GM23248 (cell line): ENCODE results near the gene ALCAM. TPM values are rescaled to one million over a fixed set of nuclear protein-coding genes. Genes with fewer than 3 reads are reported as not detected.
A peak's percentile ranks its signal among the peaks of the same experiment; 100 is the strongest.

Experiments used
- DNase-seq: peaks from one replicate; pipeline ENCODE4 v3.0.0-alpha.2; 2015
- H2AFZ ChIP-seq: fragments of 200-600 bp; sonication (generic); 2 replicates; pipeline ENCODE4 v1.6.1; 2016; ENCODE audit warnings: antibody characterized with exemption
- H3F3A ChIP-seq: fragments of 200-600 bp; sonication (generic); 2 replicates; pipeline ENCODE4 v1.6.1; 2016; ENCODE audit warnings: mild to moderate bottlenecking, antibody characterized with exemption, mixed run types; ENCODE audit not compliant: insufficient read depth
- H3K27ac ChIP-seq: fragments of 200-600 bp; sonication (generic); 2 replicates; pipeline ENCODE4 v1.5.1; 2016; ENCODE audit warnings: mild to moderate bottlenecking
- H3K27me3 ChIP-seq: fragments of 200-600 bp; sonication (generic); replicated peaks from 2 replicates; pipeline ENCODE4 v1.6.1; 2016; ENCODE audit warnings: mild to moderate bottlenecking; ENCODE audit not compliant: insufficient read depth
- H3K36me3 ChIP-seq: fragments of 200-600 bp; sonication (generic); 2 replicates; pipeline ENCODE4 v1.6.1; 2016; ENCODE audit warnings: low read depth, mild to moderate bottlenecking
- H3K4me1 ChIP-seq: fragments of 200-600 bp; sonication (generic); 2 replicates; pipeline ENCODE4 v1.6.1; 2016; ENCODE audit warnings: mild to moderate bottlenecking; ENCODE audit not compliant: insufficient read depth
- H3K4me2 ChIP-seq: fragments of 200-600 bp; sonication (generic); one replicate; pipeline ENCODE4 v1.6.1; 2016; ENCODE audit warnings: mild to moderate bottlenecking; ENCODE audit not compliant: unreplicated experiment
- H3K4me3 ChIP-seq: fragments of 200-600 bp; sonication (generic); 2 replicates; pipeline ENCODE4 v1.5.1; 2016; ENCODE audit warnings: mild to moderate bottlenecking
- H3K79me2 ChIP-seq: fragments of 200-600 bp; sonication (generic); 2 replicates; pipeline ENCODE4 v1.6.1; 2016; ENCODE audit warnings: mild to moderate bottlenecking; ENCODE audit not compliant: insufficient read depth
- H3K9ac ChIP-seq: fragments of 200-600 bp; sonication (generic); 2 replicates; pipeline ENCODE4 v1.6.1; 2016; ENCODE audit warnings: mild to moderate bottlenecking
- H3K9me2 ChIP-seq: fragments of 200-600 bp; sonication (generic); 2 replicates; pipeline ENCODE4 v1.6.1; 2016; ENCODE audit warnings: mixed run types, mild to moderate bottlenecking, moderate library complexity; ENCODE audit not compliant: insufficient read depth
- H3K9me3 ChIP-seq: fragments of 200-600 bp; sonication (generic); one replicate; pipeline ENCODE4 v1.6.1; 2017; ENCODE audit warnings: low read depth
- H4K20me1 ChIP-seq: fragments of 200-600 bp; sonication (generic); 2 replicates; pipeline ENCODE4 v1.6.0; 2016; ENCODE audit not compliant: insufficient read depth
- EZH2 ChIP-seq: fragments of 200-600 bp; sonication (generic); IDR thresholded peaks from 2 replicates; pipeline ENCODE4 v1.6.1; 2018; ENCODE audit warnings: antibody characterized with exemption, mild to moderate bottlenecking; ENCODE audit not compliant: insufficient read depth, poor library complexity, severe bottlenecking
- EZH2phosphoT487 ChIP-seq: fragments of 200-600 bp; sonication (generic); IDR thresholded peaks from 2 replicates; pipeline ENCODE4 v1.6.1; 2018; ENCODE audit warnings: antibody characterized with exemption, moderate library complexity, mild to moderate bottlenecking, low read depth; ENCODE audit not compliant: insufficient read depth
- WGBS, 2 experiments: methylation state at CpG; one replicate each; pipeline ENCODE4 v1.1.6; 2015 to 2017; ENCODE audit warnings: low lambda C conversion rate in 2 of 2, low coverage in 1 of 2; ENCODE audit errors: missing lambda C conversion rate in 2 of 2; 5-methylcytosine and 5-hydroxymethylcytosine counted together
- in situ Hi-C: fragments of 300-500 bp; cut with MboI; formaldehyde crosslinking; loops from 2 replicates; pipeline ENCODE4 v1.15.0; 2020
- polyA plus RNA-seq: library from polyadenylated mRNA; unstranded; fragments of >200 nt; fragmentation: Nextera tagmentation; extraction: Ambion mirVana; gene quantifications from 2 replicates; pipeline ENCODE4 v1.2.1, GENCODE V29; 2016
- total RNA-seq: library from RNA; depleted of rRNA; stranded (reverse); fragments of >200 nt; shearing (Covaris generic); gene quantifications from 2 replicates; pipeline ENCODE4 v1.2.3, GENCODE V29; 2014

ALCAM gene
- total and polyA plus RNA-seq, 2 experiments from 2014 or later = 88.7 to 208 TPM

DNA sequence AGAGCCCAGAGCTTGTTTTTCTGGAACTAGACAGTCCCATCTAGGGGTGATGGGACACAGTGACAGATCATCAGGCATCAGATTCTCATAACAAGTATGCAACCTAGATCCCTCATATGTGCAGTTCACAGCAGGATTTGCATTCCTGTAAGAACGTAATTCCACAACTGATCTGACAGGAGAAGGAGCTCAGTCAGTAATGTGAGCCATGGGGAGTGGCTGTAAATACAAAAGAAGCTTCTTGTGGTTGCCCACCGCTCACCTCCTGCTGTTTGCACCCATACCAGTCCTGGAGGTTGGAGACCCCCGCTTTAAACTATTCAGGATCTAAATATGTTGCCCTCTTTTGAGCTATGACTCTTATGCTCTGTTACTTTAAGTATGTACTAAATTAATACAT lies 167.3 kb downstream of the ALCAM start:
- Histone ChIP-seq H3K4me3 (no peak overlapping the region), H3K9ac (no peak overlapping the region), H3K4me2 (no peak overlapping the region), H3K4me1 (peaks cover 20% of the 10 kb centered on the region), H3K27me3 (no peaks in the 10 kb centered on the region), H2AFZ (no peak overlapping the region), H3K9me3 (no peaks in the 10 kb centered on the region), H3K27ac (no peak overlapping the region), H4K20me1 (no peaks in the 10 kb centered on the region), H3F3A (peaks cover 19% of the 10 kb centered on the region), H3K79me2 (no peaks in the 10 kb centered on the region), H3K9me2 (no peaks in the 10 kb centered on the region), H3K36me3 (peaks cover 23% of the 10 kb centered on the region; the same call in 1 of the 2 replicates)
- TF ChIP-seq EZH2 (no peak), EZH2phosphoT487 (no peak)
- DNase-seq = no peak
- 95 to 100% methylated on average over 3 of the region's 3 CpGs for WGBS, 2 experiments
- in situ Hi-C loops = no loop called here

DNA sequence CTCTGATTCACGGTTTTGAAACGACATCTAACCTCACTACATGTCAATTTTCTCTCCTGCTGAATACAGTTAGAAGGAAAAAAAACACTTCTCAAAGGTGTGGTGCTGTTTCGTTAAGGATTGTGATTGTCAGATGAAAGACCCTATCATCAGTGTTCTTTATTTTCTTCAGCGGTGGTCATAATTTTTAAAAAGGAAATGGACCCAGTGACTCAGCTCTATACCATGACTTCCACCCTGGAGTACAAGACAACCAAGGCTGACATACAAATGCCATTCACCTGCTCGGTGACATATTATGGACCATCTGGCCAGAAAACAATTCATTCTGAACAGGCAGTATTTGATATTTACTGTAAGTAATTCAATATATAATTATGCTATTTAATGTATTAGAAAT lies 167.8 kb downstream of the ALCAM start:
- Histone ChIP-seq H3K27ac (no peak overlapping the region), H3F3A (peaks cover 19% of the 10 kb centered on the region)

GRCh38 chr3:105537371-105538080 lies 170.8 kb downstream of the ALCAM start:
- 81 to 90% methylated on average over 1 of the region's 1 CpG for WGBS, 2 experiments
- in situ Hi-C loops = no loop called here
- Histone ChIP-seq H4K20me1 (no peaks in the 10 kb centered on the region), H3K9ac (no peak overlapping the region), H3K4me3 (no peak overlapping the region), H3F3A (peaks cover 19% of the 10 kb centered on the region), H3K79me2 (no peaks in the 10 kb centered on the region), H3K9me3 (no peaks in the 10 kb centered on the region), H2AFZ (0 out of 2 replicates have a peak overlapping the region, but pooled peaks have one; percentile 17), H3K27ac (peak overlapping the region; percentile 22; the same call in 1 of the 2 replicates), H3K9me2 (no peaks in the 10 kb centered on the region), H3K4me2 (peak overlapping the region; percentile 55), H3K4me1 (peaks cover 16% of the 10 kb centered on the region), H3K27me3 (no peaks in the 10 kb centered on the region), H3K36me3 (peaks cover 45% of the 10 kb centered on the region)
- TF ChIP-seq EZH2phosphoT487 (no peak), EZH2 (no peak)
- peak; percentile 38 for DNase-seq

More for the DNA sequence above, 167.8 kb downstream of the ALCAM start:
- Histone ChIP-seq H3K4me1 (peaks cover 17% of the 10 kb centered on the region), H3K9ac (no peak overlapping the region), H3K4me2 (no peak overlapping the region), H3K79me2 (no peaks in the 10 kb centered on the region), H3K36me3 (peaks cover 23% of the 10 kb centered on the region; the same call in 1 of the 2 replicates), H3K9me3 (no peaks in the 10 kb centered on the region), H3K4me3 (no peak overlapping the region), H4K20me1 (no peaks in the 10 kb centered on the region), H3K9me2 (no peaks in the 10 kb centered on the region), H3K27me3 (no peaks in the 10 kb centered on the region), H2AFZ (no peak overlapping the region)
- no peak for DNase-seq
- in situ Hi-C loops = no loop called here
- TF ChIP-seq EZH2phosphoT487 (no peak), EZH2 (no peak)
- WGBS, 2 experiments = 94 to 97% methylated on average over 5 of the region's 5 CpGs

DNA sequence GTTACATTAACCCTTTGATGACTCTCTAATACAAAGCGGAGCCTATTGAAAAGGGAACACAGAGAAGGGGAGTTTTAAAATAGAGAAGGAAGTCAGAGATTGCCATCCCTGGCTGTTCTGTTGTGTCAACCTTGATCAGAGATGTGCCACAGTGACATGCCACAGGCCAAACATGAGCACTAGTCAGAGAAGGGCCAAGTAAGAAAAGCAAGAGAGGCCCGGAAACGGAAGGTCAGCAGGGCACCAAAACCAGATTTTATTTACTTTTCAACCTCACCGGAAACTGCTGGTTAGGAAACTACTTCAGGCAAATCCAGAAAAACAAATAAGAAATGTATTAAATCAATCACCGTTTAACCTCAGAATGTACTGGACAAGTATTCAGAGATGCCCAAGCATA lies 171.8 kb downstream of the ALCAM start:
- no peaks in the 10 kb centered on the region for H3K27me3 ChIP-seq
- no peaks in the 10 kb centered on the region for H4K20me1 ChIP-seq
- H3K4me3 ChIP-seq = no peak overlapping the region
- H3K27ac ChIP-seq = no peak overlapping the region
- no peak overlapping the region for H3K4me2 ChIP-seq
- H2AFZ ChIP-seq = no peak overlapping the region
- DNase-seq = no peak
- in situ Hi-C loops = no loop called here
- TF ChIP-seq EZH2phosphoT487 (no peak), EZH2 (no peak)
- H3K36me3 ChIP-seq = peaks cover 39% of the 10 kb centered on the region
- no peak overlapping the region for H3K9ac ChIP-seq
- H3K4me1 ChIP-seq = peaks cover 16% of the 10 kb centered on the region
- peaks cover 19% of the 10 kb centered on the region for H3F3A ChIP-seq
- 92% methylated on average over 5 of the region's 5 CpGs for WGBS, 2 experiments
- no peaks in the 10 kb centered on the region for H3K79me2 ChIP-seq
- no peaks in the 10 kb centered on the region for H3K9me3 ChIP-seq
- H3K9me2 ChIP-seq = no peaks in the 10 kb centered on the region
